ENCODE results near the gene TMEM132D.

TMEM132D gene

GRCh38 chr12:129337413-129337812, 566.4 kb downstream of the TMEM132D start:
- no peak for DNase-seq (ENCODE audit: low read depth)

- DNase-seq (ENCODE audit: low read depth) = no peak
Observed at GRCh38 chr12:129335773-129336172, 568.1 kb downstream of the TMEM132D start.

GRCh38 chr12:129332286-129332685, 571.5 kb downstream of the TMEM132D start:
- DNase-seq (ENCODE audit: low read depth) = no peak

GRCh38 chr12:129331356-129332085, 572.3 kb downstream of the TMEM132D start:
- no peak for DNase-seq (ENCODE audit: low read depth)

GRCh38 chr12:129328235-129328634, 575.6 kb downstream of the TMEM132D start:
- DNase-seq (ENCODE audit: low read depth) = no peak

- no peak for DNase-seq (ENCODE audit: low read depth)
Observed at GRCh38 chr12:129325566-129325965, 578.3 kb downstream of the TMEM132D start.

GRCh38 chr12:129312048-129312447, 591.8 kb downstream of the TMEM132D start:
- no peak for DNase-seq (ENCODE audit: low read depth)

- DNase-seq (ENCODE audit: low read depth) = no peak
Observed at GRCh38 chr12:129310346-129310745, 593.5 kb downstream of the TMEM132D start.

- DNase-seq (ENCODE audit: low read depth) = no peak
Observed at GRCh38 chr12:129305851-129306250, 598.0 kb downstream of the TMEM132D start.

- DNase-seq (ENCODE audit: low read depth) = no peak
Observed at GRCh38 chr12:129304529-129304928, 599.3 kb downstream of the TMEM132D start.

- no peak for DNase-seq (ENCODE audit: low read depth)
Observed at GRCh38 chr12:129300011-129300410, 603.8 kb downstream of the TMEM132D start.

GRCh38 chr12:129298921-129299320, 604.9 kb downstream of the TMEM132D start:
- no peak for DNase-seq (ENCODE audit: low read depth)

- no peak for DNase-seq (ENCODE audit: low read depth)
Observed at GRCh38 chr12:129296671-129297070, 607.2 kb downstream of the TMEM132D start.

- DNase-seq (ENCODE audit: low read depth) = no peak
Observed at GRCh38 chr12:129294868-129295267, 609.0 kb downstream of the TMEM132D start.

GRCh38 chr12:129279771-129280170, 624.1 kb downstream of the TMEM132D start:
- DNase-seq (ENCODE audit: low read depth) = no peak

GRCh38 chr12:129276361-129277060, 627.3 kb downstream of the TMEM132D start:
- DNase-seq (ENCODE audit: low read depth) = no peak

- DNase-seq (ENCODE audit: low read depth) = no peak
Observed at GRCh38 chr12:129269756-129270495, 633.9 kb downstream of the TMEM132D start.

- DNase-seq (ENCODE audit: low read depth) = no peak
Observed at GRCh38 chr12:129258781-129259318, 645.0 kb downstream of the TMEM132D start.

- no peak for DNase-seq (ENCODE audit: low read depth)
Observed at GRCh38 chr12:129257524-129257923, 646.3 kb downstream of the TMEM132D start.

- no peak for DNase-seq (ENCODE audit: low read depth)
Observed at GRCh38 chr12:129246630-129247029, 657.2 kb downstream of the TMEM132D start.

GRCh38 chr12:129245769-129246168, 658.1 kb downstream of the TMEM132D start:
- DNase-seq (ENCODE audit: low read depth) = no peak

GRCh38 chr12:129241852-129242251, 662.0 kb downstream of the TMEM132D start:
- DNase-seq (ENCODE audit: low read depth) = no peak

- DNase-seq (ENCODE audit: low read depth) = no peak
Observed at GRCh38 chr12:129237881-129238280, 665.9 kb downstream of the TMEM132D start.

All from amniotic epithelial cell (primary cell).